IPS DF 19.7 (cell line): ENCODE data around the gene TKT.

Experiments
- DNase-seq: peaks from one replicate; pipeline ENCODE4 v3.0.0-alpha.2; 2013; ENCODE audit warnings: low read depth, low spot score

The TKT gene

DNA sequence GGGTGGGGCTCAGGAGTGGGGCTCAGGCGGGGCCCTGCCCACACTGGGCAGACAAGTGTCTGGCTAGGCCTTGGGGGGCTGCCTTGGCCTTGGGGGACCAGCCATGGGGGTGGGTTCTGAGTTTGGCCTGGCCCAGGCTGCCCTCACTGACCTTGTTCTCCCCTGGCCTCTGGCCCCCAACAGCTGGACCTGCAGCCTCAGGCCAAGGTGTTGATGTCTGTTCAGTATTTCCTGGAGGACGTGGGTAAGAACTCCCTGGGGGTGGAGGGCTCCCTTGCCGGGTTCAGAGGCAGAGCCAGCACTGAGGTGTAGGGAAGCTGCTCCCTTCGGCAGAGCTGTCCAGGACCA lies 74.8 kb downstream of the TKT start:
- no peak for DNase-seq

DNA sequence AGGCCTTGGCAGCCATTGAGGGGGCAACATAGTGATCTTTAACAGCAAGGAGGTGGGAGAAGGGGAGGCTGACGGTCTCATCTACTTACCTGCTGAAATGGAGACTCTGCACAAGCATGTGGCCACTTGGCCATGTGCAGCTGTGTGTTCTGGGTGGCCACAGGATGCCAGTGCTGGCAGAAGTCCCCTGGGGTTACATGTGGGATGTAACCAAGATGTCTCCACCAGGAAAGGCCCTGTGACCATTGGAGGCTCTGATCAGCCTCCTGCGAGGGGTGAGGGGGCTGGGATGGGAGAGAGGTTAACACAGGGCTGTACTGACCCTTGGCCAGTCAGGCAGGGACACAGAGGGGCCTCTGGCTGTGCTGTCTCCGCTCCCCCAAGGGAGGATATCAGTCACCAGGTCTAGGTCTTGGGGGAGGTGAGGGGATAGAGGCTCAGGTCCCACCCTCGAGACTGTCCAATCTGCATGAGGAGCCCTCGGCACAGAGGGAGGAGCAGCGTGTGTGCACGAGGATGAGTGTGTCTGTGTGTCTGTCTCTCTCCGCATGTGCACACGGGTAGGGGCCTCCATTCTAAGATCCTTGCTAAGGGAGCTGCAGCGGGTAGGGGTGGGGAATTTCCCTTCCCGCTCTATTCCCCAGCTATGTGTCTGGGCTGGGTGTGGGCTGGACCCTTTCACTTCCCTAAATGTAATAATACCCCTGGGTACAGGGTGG lies 75.4 kb downstream of the TKT start:
- no peak for DNase-seq

DNA sequence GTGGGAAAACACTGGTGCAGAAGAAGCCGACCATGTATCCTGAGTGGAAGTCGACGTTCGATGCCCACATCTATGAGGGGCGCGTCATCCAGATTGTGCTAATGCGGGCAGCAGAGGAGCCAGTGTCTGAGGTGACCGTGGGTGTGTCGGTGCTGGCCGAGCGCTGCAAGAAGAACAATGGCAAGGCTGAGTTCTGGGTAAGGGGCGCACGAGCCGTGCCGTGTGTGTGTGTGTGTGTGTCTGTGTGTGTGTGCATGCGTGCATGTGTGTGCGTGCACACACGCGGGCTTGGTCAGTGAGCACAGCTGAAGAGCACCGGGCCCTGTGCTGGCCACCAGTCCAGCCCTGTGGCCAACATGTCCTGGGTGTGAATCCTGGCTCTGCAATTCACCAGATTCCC lies 76.2 kb downstream of the TKT start:
- DNase-seq = no peak

DNA sequence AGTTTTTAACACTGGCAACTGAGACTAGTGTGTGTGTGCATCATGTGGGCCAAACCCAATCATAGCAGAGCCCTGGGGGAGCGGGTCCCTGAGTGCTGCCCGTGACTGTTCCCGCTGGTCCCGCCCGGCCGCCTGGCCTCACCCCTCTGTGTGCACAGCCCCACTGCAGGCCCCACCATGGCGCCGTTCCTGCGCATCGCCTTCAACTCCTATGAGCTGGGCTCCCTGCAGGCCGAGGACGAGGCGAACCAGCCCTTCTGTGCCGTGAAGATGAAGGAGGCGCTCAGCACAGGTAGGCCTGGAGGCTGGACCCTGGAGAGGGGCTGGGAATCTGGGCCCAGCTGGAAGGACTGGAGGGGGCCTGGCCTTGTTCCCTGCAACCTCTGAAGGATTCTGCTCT lies 77.6 kb downstream of the TKT start:
- DNase-seq = no peak

DNA sequence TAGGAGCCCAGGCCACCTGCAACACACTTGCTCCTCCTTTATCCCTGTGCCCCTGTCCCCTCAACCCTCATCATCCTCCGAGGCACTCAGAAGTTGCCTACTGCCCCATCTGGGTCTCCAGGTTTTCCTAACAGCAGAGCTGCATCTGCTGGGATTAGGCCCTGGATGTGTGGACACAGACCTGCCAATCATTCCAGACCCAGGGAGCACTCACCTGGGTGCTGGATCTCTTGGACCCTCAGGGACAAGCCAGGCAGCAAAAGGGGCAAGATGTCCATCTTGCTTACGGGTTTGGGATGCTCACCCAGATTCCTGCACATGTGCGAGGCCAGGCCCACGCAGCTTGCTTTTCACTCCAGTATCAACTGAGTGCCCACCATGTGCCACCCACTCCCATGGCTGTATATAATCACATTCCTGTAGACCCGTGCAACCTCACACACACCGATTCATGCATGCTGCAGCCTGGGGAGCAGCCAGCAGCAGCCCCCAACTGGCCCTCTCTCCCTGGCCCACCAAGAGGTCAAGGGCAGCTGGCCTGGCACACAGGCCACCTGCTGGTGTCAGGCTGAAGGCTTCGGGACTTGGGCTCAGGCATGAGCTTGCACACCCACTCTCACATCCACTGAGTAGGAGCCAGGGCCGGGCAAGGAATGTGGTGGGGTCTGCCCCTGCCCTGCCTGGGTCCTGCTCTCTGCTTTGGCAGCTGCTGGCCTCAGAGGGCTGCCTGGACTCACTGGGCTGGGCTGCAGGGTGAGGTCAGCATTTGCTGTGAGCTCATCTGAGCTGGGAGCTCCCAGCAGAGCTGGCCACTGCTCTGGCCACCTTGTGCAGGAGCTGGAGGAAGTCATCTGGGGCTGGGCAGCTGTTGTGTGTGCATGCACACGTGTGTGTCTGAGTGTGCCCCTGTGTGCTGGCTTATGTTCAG lies 79.9 kb downstream of the TKT start:
- DNase-seq = no peak
